A673 (cell line): ENCODE data around the gene MTERF2.

Experiments
- EZH2 ChIP-seq: fragments of 200-600 bp; sonication (generic); IDR thresholded peaks from 2 replicates; pipeline ENCODE4 v1.6.1; 2017; ENCODE audit warnings: borderline replicate concordance, low read depth, mild to moderate bottlenecking, mixed read lengths, antibody characterized with exemption, low read length; ENCODE audit not compliant: poor library complexity, severe bottlenecking
- TF ChIP-seq, protein P1 (sequence below): fragments of 300-800, 200-600 bp; sonication (generic); conservative IDR thresholded peaks from 2 replicates; pipeline ENCODE4 v1.5.1; 2017; ENCODE audit warnings: low read depth, mild to moderate bottlenecking, antibody characterized with exemption, low read length, moderate library complexity, mixed read lengths

DNA sequence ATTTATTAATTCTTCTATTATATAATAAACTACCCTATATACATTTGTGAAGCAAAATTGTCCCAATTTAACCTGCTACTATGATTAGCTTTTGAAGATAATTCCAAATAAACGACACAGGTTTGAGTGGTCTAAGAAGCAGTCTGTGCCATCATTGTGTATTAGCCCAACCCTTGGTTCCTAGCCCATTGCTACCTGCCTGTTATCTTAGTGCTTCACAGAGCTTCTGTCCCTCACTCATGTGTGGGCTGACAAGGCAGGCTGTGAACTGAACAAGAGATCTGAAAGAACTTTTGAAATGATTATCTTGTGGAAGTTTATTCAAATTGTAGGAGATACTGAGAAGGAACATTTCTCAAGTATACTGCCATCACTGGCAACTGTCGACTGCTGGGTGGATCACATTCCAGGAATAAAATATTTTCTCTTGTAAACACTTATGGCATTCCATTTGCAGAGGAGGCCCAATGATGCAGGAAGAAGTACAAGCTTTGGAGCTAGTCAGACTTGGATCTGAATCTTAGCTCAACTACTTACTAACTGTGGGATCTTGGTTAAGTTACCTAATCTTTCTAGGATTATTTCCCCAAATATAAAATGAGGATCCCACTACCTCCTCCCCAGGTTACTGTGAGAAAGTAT lies 7.8 kb upstream of the MTERF2 start:
- TF ChIP-seq, protein P1, sequence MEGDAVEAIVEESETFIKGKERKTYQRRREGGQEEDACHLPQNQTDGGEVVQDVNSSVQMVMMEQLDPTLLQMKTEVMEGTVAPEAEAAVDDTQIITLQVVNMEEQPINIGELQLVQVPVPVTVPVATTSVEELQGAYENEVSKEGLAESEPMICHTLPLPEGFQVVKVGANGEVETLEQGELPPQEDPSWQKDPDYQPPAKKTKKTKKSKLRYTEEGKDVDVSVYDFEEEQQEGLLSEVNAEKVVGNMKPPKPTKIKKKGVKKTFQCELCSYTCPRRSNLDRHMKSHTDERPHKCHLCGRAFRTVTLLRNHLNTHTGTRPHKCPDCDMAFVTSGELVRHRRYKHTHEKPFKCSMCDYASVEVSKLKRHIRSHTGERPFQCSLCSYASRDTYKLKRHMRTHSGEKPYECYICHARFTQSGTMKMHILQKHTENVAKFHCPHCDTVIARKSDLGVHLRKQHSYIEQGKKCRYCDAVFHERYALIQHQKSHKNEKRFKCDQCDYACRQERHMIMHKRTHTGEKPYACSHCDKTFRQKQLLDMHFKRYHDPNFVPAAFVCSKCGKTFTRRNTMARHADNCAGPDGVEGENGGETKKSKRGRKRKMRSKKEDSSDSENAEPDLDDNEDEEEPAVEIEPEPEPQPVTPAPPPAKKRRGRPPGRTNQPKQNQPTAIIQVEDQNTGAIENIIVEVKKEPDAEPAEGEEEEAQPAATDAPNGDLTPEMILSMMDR = no peak
- no peak for TF ChIP-seq EZH2
